Measurements from ENCODE around the gene WNT4.
A peak's percentile ranks its signal among the peaks of the same experiment; 100 is the strongest.

The WNT4 gene

DNA sequence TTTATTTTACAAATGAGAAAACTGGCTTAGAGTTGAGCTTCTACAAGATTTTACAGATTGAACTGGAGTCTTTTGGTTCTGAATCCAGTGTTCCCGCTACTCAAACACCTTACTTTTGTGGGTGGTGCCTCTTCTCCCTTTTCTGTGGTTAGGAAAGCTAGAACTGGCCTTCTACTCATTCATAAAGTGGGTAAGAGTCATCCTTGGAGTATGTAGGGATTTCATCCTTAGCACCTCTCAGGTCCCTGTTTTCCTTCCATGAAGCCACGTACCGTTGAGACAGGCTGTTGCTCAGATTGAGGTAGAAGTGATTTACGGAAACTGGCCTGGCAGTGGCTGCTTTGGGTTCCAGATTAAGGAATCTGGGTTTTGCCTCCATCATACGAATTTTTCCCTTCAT, 35.8 kb downstream of the WNT4 start:
- DNase-seq: no peak

DNA sequence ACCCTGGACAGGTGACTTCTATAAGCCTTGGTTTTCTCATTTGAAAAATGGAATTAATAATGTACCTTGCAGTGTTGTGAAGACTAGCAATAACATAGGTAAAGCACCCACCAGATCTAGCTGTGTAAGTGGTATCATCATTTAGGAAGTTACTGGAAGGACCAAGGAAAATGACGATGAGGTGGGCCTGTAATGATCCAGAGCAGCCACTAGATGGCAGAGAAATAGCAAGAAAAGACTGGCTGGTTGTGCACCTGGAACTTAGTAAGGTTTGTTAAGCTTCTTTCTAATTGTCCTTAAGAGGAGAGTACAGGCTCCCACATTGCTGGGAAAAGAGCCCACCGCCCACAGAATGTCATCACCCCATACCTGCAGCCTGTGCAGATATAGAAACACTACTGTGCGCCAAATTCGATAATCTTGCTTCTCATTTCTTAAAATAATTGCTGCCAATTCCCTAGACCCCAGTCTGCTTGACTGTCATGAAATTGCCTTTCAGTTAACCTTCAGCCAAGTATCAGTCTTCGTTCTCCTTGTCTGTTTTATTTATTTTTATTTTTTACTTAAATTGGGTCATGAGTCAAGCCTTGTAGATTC, 37.2 kb downstream of the WNT4 start:
- DNase-seq: peak; percentile 82

DNA sequence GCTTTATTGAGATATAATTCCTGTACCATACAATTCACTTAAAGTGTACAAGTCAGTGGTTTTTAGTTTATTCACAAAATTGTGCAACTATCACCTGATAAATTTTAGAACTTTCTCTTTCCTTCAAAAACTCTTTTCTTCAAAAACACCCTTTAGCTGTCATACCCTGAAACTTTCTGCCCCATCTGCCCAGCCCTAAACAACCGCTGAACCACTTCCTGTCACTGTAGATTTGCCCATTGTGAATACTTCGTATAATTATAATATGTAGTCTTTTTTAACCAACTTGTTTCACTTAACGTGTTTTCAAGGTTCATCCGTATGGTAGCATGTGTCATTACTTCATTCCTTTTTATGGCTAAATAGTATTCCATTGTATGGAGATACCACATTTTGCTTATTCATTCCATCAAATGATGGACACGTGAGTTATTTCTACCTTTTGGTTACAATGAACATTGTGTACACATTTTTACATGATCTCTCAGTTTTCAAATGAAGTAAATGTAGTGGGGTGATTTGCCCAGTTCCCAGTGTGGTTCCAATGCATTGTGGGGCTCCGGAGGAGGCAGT, 37.9 kb downstream of the WNT4 start:
- no peak for DNase-seq

DNA sequence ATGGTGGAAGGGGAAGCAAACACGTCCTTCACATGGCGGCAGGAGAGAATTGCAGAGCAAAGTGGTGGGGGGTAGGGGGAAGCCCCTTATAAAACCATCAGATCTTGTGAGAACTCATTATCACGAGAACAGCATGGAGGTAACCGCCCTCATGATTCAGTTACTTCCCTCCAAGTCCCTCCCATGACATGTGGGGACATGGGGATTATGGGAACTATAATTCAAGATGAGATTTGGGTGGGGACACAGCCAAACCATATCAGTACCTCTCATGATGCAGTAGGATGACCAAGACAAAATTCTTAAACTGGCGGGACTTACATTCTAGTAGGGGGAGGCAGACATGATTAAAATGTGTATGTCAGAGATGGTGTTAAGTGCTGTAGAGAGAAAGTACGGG, 38.8 kb downstream of the WNT4 start:
- DNase-seq: peak; percentile 61

DNA sequence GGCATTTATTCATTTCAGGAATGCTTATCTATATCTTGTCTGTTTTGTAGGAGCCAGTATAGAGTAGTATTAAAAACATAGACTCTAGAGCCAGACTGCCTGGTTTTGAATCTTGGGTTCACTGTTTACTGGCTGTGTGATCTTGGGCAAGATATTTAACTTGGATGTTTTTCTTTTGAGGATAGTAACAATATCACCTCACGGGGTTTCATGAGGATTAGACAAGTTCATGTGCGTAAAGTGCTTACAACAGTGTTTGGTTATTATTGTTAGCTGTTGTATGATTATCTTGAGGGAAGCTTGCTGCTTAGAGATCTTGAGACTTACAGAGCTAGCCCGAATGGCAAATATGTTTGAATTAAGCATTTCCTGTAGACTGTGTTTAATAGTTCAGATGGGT, 40.2 kb downstream of the WNT4 start:
- DNase-seq: no peak

DNA sequence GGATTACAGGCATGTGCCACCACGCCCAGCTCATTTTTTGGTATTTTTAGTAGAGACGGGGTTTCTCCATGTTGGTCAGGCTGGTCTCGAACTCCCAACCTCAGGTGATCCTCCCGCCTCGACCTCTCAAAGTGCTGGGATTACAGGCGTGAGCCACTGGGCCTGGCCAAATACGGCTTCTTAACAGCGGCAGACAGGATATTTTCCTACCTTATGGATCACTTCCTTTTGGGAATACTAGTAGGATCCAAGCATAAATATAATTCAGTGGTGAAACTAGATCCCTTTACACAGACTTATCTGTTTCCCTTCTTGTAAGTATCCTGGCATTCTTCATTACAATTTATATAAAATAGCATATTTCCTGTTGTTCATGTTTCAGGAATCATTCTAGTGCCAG, 40.9 kb downstream of the WNT4 start:
- DNase-seq: no peak

DNA sequence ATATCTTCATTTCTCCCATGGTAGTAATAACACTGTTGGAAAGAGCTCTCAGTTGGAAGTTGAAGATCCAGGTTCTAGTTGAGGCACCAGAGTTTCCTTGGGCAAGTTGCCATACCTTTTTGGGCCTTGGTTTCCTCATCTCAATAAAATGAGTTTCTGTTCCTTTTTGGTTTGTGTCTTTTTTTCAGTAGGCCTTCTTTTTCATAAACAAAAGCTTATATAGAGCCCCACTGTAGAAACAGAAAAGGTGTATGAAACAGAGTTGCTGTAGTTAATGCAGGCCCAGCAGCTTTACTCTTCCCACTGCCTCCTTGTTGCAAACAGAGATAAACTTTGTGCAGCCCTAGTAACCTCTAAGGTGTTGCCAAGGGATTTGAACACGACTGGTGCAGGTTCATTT, 41.7 kb downstream of the WNT4 start:
- DNase-seq: no peak

DNA sequence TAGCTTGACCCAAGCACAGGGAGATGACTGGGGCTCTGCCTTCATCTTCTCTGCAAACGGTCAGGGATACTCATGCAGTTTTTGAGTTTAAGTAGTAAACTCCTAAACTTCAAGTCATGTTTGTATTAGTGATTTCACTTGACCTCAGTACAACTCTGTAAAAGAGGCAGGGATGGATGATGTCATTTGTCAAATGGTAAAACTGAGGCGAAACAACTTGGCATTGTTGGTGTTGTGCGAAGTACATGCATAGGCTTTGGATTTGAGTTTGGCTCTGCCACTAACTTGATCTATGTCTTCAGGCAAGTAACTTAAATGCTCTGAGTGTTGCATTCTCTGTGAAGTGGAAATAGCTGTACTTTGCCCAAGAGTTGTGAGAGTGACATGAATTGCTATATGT, 42.7 kb downstream of the WNT4 start:
- DNase-seq: no peak

DNA sequence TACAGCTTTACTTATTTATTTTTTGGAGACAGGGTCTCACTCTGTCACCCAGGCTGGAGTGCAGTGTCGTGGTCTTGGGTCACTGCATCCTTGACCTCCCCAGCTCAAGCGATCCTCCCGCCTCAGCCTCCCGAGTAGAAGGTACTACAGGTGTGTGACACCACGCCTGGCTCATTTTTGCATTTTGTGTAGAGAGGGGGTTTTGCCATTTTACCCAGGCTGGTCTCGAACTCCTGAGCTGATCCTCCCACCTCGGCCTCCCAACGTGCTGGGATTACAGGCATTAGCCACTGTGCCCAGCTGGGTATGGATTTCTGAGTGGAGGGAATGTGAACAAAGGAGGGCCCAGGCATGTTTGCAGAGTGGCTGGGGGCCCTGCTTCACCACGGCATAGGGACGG, 44.1 kb downstream of the WNT4 start:
- DNase-seq: no peak

DNA sequence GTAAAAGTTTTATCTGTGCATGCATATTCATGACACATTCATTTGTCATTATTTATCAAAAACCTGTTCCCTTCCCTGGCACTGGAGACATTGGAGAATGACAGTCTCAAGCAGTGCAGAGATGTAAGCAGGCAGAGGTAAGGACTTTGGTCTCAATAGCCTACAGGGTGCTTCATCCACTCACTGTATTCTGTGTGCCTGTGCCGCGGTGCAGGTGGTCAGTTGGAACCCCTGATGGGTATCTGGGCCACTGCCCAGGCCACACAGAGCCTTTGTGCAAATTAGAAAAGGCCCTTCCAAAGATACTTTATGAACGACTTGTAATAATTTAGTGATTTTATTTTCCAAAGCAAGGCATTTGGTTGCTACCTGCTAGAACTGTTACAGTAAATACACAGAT, 46.4 kb downstream of the WNT4 start:
- no peak for DNase-seq

DNA sequence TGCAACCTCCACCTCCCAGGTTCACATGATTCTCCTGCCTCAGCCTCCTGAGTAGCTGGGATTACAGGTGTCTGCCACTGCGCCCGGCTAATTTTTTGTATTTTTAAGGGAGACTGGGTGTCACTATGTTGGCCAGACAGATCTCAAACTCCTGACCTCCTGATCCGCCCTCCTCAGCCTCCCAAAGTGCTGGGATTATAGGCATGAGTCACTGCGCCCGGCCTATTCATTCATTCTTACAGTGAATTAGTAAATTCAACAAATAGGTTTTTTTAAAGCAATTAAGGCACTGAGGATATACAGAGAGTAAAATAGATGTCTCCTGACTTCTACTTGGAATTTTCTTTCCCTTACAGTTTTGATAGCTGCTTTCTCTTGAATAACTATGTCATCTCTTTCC, 46.9 kb downstream of the WNT4 start:
- DNase-seq: no peak

DNA sequence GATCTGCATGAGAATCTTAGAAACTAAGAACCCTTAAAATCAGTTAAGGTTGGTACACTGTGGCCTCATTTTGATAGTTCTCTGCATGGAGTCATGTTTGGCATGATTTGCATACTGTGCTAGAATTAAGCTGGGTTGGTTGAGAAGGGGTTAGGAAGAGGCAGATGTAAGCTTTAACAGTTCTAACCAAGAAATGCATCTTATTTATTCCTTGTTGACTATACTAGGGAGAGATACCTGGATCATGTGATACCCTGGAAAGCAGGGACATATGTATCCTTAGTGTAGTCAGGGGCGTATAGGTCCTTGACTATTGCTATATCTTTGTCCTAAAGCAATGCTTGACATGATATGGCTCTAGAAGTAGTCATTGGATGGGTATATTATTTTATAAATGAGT, 49.4 kb downstream of the WNT4 start:
- DNase-seq: no peak

DNA sequence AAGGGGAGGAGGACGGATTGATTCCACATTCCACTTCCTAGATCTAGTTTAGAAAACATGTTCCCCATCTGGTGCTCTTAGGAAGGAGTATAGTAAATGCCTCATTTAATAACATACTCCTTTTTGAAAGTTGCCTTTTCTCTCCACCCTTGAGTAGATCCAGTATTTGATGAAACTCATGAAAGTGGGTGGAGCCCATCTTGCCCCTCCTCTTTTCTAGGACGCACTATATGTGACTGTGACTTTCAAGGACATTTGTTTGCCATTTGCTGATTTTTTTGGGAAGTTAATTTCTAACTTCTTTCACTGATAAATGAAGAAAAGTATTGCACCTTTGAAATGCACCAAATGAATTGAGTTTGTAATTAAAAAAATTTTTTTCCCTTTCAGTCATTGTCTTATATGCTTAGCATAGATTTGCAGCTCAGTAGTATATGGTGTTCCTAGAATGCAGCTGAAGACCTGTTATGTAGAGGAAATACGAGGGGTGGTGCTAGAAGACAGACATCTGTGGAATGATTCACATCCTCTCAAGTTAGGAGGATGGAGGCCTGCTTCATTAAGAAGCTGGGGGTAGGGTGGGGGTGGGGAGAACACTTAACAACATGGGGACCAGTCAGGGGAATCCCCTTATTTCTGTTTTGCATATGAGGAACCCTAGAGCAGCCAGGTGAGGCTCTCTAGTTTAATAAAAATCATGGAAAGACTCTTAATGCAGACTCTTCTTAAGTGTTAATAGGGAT, 50.7 kb downstream of the WNT4 start:
- peak; percentile 60 for DNase-seq

DNA sequence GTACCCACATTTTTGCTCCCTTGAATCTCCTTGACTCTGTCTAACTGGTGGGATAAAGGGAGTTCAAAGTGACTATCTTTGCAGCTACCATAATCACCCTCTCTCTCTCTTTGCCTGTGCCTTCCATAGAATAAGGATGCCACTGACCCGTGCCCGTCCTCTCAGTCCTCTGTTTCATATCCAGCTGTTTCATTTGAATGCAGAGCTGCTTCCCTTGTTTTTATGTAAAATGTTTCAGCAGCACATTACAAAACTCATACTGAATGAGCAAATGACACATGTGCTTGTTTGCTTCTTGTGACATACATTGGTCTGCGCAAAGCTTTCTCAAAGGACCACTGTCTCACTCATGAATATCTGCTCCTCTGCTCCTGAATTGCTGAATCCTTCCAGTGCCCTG, 52.0 kb downstream of the WNT4 start:
- no peak for DNase-seq

DNA sequence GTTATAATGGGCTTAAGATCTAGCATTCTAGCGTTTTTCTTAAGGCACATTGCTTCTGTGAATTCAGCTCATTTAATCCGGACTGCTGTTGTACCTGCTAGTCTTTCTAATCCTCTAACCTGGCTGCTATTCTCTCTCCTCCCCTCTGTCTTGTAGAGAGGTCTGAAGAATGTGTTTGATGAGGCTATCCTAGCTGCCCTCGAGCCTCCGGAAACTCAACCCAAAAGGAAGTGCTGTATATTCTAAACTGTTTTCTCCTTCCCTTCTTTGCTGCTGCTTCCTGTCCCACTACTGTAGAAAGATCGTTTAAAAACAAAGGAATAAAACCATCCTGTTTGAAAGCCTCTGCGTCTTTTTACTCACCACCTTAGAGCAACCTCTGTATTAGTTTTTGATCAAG, 53.1 kb downstream of the WNT4 start:
- peak; percentile 41 for DNase-seq

DNA sequence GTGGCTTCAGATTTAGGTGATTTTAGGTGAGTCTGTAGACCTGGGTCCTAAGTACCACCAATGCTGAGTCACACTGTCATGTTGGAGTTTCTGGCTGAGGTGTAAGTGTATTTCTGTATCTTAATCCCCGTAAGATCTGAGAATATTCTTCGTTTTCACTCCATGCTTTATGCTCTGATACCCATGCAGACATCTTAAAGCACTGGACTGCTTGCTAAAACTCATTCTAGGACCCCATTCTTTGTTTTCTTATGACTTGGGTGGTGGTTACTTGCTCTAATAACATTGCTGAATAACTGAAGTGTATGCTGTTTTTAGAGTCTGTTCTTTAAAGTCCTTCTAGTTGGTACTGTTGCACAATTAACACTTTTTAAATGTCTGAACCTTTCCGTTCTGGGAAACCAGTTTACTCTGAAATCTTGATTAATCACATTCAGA, 53.7 kb downstream of the WNT4 start:
- peak; percentile 34 for DNase-seq

DNA sequence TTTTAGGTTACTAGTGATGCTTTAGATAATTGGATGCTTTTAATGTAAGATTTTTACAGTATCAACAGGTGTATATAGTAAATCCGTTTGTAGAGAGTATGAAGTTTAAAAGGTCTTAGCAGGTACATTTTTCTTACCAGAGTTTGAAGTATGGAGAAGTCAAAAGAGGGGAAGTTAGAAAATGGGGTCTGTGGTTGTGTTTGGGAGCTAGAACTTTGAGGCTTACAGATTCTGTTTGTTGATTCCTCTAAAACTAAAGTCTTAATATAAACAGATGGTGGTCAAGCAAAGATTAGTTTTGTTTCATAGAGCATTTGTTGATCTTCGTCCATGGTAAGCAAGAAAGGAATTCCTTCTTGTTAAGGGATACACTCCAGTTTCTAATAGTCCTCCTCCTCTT, 54.6 kb downstream of the WNT4 start:
- DNase-seq: peak; percentile 37

DNA sequence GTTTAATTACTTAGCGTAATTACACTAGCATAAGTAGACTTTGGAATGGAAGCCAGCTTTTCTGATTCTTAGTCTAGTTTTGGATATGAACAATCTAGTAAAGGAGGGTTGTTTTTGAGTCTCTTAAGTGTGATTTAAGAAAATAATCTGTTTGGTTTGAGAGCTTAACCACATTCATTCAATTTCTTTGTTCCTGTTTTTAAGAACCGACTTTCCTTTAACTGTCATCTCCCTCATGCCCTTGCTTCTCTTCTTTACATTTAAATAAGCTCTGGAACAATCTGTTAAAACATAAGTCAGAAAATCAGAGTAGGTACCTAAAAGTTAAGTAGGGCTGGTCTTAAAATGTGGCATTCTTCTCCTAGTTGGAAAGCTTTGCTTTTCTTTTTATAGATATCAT, 62.7 kb downstream of the WNT4 start:
- DNase-seq: peak; percentile 54

DNA sequence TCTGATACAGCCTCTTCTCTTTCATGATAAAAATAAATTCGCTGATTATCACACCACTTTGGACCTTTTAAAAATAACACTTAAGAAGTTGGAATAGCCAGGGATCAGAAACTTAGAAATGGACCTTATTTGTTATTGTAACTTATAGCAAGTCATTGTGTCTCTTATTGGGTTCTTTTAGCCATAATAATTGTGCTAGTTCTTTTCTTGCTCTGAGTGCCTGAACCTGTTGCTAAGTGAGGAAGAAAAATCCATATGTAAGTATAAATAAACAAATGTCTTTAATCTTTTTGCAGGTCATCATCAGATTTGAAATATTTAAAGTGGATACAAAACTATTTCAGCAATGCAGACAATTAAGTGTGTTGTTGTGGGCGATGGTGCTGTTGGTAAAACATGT, 64.8 kb downstream of the WNT4 start:
- DNase-seq: no peak

DNA sequence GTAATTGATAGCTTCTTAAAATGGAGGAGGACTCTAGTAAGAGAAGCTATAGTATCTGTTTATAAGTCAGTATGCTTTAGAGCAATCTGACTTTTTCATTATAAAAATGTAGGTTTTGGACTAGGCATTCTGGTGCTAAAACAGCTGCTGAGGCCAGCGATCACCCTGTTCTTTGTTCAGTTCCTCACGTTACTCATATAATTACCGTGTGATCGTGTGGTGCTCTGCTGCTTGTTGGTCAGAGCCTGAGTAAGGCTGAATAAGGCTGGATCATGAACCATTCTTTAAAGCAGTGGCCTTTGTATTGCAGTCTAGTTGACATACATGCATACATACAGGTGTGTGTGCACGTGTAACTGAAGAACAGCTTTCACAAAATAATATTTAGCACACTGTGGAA, 65.2 kb downstream of the WNT4 start:
- no peak for DNase-seq

DNA sequence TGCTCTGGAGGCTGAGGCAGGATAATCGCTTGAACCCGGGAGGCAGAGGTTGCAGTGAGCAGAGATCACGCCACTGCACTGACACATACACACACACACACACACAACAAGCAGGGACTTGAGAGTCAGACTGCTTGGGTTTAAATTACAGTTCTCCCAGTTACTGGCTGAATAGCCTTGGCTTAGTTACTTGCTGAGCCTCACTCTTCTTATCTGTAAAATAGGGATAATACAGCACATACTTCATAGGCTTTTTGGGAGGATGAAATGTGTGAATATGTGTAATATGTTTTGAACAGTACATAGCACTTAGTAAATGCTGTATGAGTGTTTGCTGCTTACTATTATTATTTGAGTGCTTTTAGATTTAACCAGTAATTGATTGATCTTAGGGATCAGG, 66.6 kb downstream of the WNT4 start:
- no peak for DNase-seq

DNA sequence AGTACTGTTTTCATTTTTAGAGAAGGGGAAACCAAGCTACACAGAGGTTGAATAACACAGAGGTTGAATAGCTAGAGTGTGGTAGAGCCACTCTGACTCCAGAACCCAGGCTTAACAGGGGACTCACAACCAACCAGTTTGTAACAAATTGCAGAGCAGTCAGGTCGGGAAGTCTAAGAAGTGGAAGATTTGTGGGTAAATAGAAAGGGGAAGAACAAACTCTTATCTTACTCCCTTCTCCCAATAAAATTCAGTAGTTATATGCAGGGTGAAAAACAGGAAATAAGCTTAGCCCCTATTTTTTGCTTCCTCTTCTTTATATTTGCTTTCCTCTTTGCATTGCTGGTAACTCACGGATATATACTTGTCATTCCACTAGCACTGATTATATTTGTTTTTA, 67.2 kb downstream of the WNT4 start:
- peak; percentile 72 for DNase-seq

DNA sequence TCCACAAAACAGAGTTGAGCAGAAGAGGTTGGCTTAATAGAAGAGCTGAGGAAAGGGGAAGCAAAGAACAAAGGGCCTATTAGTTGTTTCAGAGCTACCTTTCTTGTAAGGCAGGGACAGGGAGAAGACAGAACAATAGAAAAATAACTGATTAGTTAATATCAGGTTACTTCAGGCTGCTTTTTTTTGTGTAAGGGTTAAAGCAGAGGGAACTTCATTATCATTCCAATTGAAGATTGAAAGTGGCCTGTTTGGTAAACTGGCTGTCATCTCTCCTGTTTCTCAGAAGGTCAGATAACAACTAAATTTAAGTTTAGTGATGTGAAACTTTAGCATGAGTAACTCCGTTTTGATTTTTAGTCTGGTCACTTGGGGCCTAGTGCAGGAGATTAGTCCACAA, 68.1 kb downstream of the WNT4 start:
- DNase-seq: peak; percentile 30

DNA sequence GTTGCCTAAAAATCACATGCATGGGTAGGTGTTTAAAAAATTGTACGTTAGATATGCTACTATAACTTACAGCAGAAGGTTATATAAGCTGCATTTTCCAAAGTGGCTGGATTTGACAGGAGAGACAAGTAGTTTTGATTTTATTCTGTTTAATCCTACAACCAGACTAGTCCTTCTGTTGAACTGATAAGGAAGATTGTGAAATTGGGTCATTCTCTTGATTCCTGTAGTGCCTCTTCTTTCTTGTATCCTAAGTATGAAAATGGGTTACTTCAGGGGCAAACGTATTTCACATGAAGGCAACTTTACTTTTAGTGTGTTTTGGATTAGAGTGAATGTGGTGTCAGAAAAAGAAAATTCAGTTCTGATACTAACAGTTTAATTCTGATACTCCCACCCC, 71.4 kb downstream of the WNT4 start:
- peak; percentile 39 for DNase-seq

Measured in hematopoietic multipotent progenitor cell treated with erythropoietin and hydrocortisone succinate and interleukin-3 and kit ligand, for 4 days (in vitro differentiated cells).